ENCODE results near the gene SNW1.

SNW1 gene

GRCh38 chr14:77710364-77710763 is 50.6 kb downstream of the SNW1 start:
- Histone ChIP-seq H3K4me3 (ENCODE audit: extremely low read depth, insufficient read depth, low read length, poor library complexity, severe bottlenecking) (no peak overlapping the region), H3K9me3 (ENCODE audit: control insufficient read depth, low read length) (no peaks in the 10 kb centered on the region), H3K27ac (ENCODE audit: low read depth, low read length, severe bottlenecking) (no peak overlapping the region), H3K36me3 (ENCODE audit: control insufficient read depth, insufficient read depth, low read length) (peaks cover 59% of the 10 kb centered on the region), H3K4me1 (ENCODE audit: control insufficient read depth, insufficient read depth, low read length, poor library complexity, severe bottlenecking) (no peaks in the 10 kb centered on the region)
- 91% methylated on average over 1 of the region's 2 CpGs; no CpG with 5 or more reads in 1 of the 2 experiments for WGBS, 2 experiments (ENCODE audit: insufficient coverage in 2 of 2)

DNA sequence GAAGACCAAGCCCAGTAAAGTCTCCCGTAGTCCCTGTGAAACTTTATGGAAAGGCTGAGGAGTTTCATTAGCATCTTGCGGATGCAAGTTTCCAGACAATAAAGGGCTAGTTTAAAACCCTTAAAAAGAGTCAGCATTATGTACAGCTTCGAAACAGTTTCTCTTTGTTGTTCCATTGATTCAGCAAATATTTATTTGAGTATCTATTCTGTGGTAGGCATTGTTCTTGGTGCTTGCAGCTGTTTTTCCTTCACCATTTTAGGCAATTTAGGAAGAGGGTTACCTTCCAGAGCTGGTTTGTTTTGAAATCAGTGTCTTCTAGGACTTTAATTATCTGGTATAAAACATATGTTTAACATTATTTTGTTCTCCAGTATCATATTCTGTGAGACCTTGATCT is 51.5 kb downstream of the SNW1 start:
- 25 to 44% methylated on average over 1 to 2 of the region's 3 CpGs for WGBS, 2 experiments (ENCODE audit: insufficient coverage in 2 of 2)

GRCh38 chr14:77708749-77709148 is 52.2 kb downstream of the SNW1 start:
- 16 to 17% methylated on average over 5 to 6 of the region's 7 CpGs for WGBS, 2 experiments (ENCODE audit: insufficient coverage in 2 of 2)
- no peaks in the 10 kb centered on the region for H3K9me3 ChIP-seq (ENCODE audit: control insufficient read depth, low read length)
- H3K4me3 ChIP-seq (ENCODE audit: extremely low read depth, insufficient read depth, low read length, poor library complexity, severe bottlenecking): peak overlapping the region; percentile 88
- H3K27ac ChIP-seq (ENCODE audit: low read depth, low read length, severe bottlenecking): no peak overlapping the region
- H3K36me3 ChIP-seq (ENCODE audit: control insufficient read depth, insufficient read depth, low read length): peaks cover 58% of the 10 kb centered on the region
- no peaks in the 10 kb centered on the region for H3K4me1 ChIP-seq (ENCODE audit: control insufficient read depth, insufficient read depth, low read length, poor library complexity, severe bottlenecking)

More for the DNA sequence above, 51.5 kb downstream of the SNW1 start:
- Histone ChIP-seq H3K4me3 (ENCODE audit: extremely low read depth, insufficient read depth, low read length, poor library complexity, severe bottlenecking) (peak overlapping the region; percentile 88), H3K27ac (ENCODE audit: low read depth, low read length, severe bottlenecking) (no peak overlapping the region), H3K9me3 (ENCODE audit: control insufficient read depth, low read length) (no peaks in the 10 kb centered on the region), H3K4me1 (ENCODE audit: control insufficient read depth, insufficient read depth, low read length, poor library complexity, severe bottlenecking) (no peaks in the 10 kb centered on the region), H3K36me3 (ENCODE audit: control insufficient read depth, insufficient read depth, low read length) (peaks cover 58% of the 10 kb centered on the region)

- Histone ChIP-seq H3K4me1 (ENCODE audit: control insufficient read depth, insufficient read depth, low read length, poor library complexity, severe bottlenecking) (no peaks in the 10 kb centered on the region), H3K36me3 (ENCODE audit: control insufficient read depth, insufficient read depth, low read length) (peaks cover 58% of the 10 kb centered on the region), H3K9me3 (ENCODE audit: control insufficient read depth, low read length) (no peaks in the 10 kb centered on the region), H3K27ac (ENCODE audit: low read depth, low read length, severe bottlenecking) (peak within 1 kb of the TSS; percentile 64), H3K4me3 (ENCODE audit: extremely low read depth, insufficient read depth, low read length, poor library complexity, severe bottlenecking) (peak within 1 kb of the TSS; percentile 88)
- WGBS, 2 experiments (ENCODE audit: insufficient coverage in 2 of 2): 0 to 1% methylated on average over 41 to 45 of the region's 49 CpGs
Measured at GRCh38 chr14:77707724-77708408, 53.1 kb downstream of the SNW1 start, which contains the start of the genes ALKBH1 and SLIRP. Gene ALKBH1, minus strand, starts transcription at chr14:77708023. Its CDS starts 19 bp downstream, at chr14:77708004. Gene SLIRP, plus strand, starts transcription at chr14:77708103. Its CDS starts 9 bp downstream, at chr14:77708112.

- H3K27ac ChIP-seq (ENCODE audit: low read depth, low read length, severe bottlenecking): peak overlapping the region; percentile 45
- 0% methylated on average over 11 to 12 of the region's 14 CpGs for WGBS, 2 experiments (ENCODE audit: insufficient coverage in 2 of 2)
- H3K4me3 ChIP-seq (ENCODE audit: extremely low read depth, insufficient read depth, low read length, poor library complexity, severe bottlenecking): peak overlapping the region; percentile 88
- no peaks in the 10 kb centered on the region for H3K4me1 ChIP-seq (ENCODE audit: control insufficient read depth, insufficient read depth, low read length, poor library complexity, severe bottlenecking)
- no peaks in the 10 kb centered on the region for H3K9me3 ChIP-seq (ENCODE audit: control insufficient read depth, low read length)
- peaks cover 59% of the 10 kb centered on the region for H3K36me3 ChIP-seq (ENCODE audit: control insufficient read depth, insufficient read depth, low read length)
Measured at GRCh38 chr14:77707355-77707723, 53.6 kb downstream of the SNW1 start.

DNA sequence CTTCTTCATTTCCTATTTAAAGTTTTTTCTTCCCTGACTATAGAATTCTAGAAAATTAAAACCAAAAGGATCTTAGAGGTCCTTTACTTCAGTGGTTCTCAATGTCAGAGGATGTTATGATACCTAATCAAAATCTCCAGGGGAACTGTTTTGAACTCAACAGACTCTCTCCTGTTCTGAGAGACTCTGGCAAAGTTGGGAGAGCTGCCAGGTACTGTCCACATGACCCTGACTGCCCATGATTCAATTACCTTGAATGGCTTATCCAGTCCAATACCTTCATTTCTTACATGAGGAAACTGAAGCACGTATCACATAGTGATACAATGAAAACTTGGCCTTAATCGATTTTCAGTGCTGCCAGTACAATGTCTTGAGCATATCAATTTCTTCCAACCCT is 69.7 kb downstream of the SNW1 start:
- Histone ChIP-seq H3K36me3 (ENCODE audit: control insufficient read depth, insufficient read depth, low read length) (peaks cover 62% of the 10 kb centered on the region), H3K4me3 (ENCODE audit: extremely low read depth, insufficient read depth, low read length, poor library complexity, severe bottlenecking) (no peak overlapping the region), H3K4me1 (ENCODE audit: control insufficient read depth, insufficient read depth, low read length, poor library complexity, severe bottlenecking) (no peaks in the 10 kb centered on the region), H3K9me3 (ENCODE audit: control insufficient read depth, low read length) (no peaks in the 10 kb centered on the region), H3K27ac (ENCODE audit: low read depth, low read length, severe bottlenecking) (no peak overlapping the region)
- 100% methylated on average over 1 of the region's 2 CpGs; no CpG with 5 or more reads in 1 of the 2 experiments for WGBS, 2 experiments (ENCODE audit: insufficient coverage in 2 of 2)

DNA sequence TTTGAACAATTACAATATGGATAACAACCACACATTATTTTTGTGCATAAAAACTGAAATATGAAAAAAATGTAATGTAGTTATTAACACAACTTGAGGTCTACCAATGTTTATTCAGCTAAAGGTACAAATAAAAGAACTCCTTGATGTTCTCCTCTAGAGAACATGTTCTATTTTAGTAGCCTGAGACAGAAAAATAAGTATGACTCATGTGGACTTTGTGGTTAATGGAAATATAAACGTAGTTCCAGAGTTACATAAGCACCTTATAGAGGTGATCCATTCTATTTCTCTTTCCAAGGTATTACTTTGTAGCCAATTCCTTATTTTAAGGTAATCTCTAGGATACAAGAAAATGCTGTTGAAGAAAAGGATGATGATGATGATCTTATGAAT is 78.8 kb downstream of the SNW1 start:
- Histone ChIP-seq H3K9me3 (ENCODE audit: control insufficient read depth, low read length) (no peaks in the 10 kb centered on the region), H3K4me3 (ENCODE audit: extremely low read depth, insufficient read depth, low read length, poor library complexity, severe bottlenecking) (no peak overlapping the region), H3K36me3 (ENCODE audit: control insufficient read depth, insufficient read depth, low read length) (peaks cover 73% of the 10 kb centered on the region), H3K4me1 (ENCODE audit: control insufficient read depth, insufficient read depth, low read length, poor library complexity, severe bottlenecking) (no peaks in the 10 kb centered on the region), H3K27ac (ENCODE audit: low read depth, low read length, severe bottlenecking) (no peak overlapping the region)
- no CpG with 5 or more reads among the region's 1 CpG for WGBS, 2 experiments (ENCODE audit: insufficient coverage in 2 of 2)

GRCh38 chr14:77681196-77682157 is 79.5 kb downstream of the SNW1 start:
- Histone ChIP-seq H3K36me3 (ENCODE audit: control insufficient read depth, insufficient read depth, low read length) (peaks cover 69% of the 10 kb centered on the region), H3K4me1 (ENCODE audit: control insufficient read depth, insufficient read depth, low read length, poor library complexity, severe bottlenecking) (no peaks in the 10 kb centered on the region), H3K27ac (ENCODE audit: low read depth, low read length, severe bottlenecking) (no peak overlapping the region), H3K9me3 (ENCODE audit: control insufficient read depth, low read length) (no peaks in the 10 kb centered on the region), H3K4me3 (ENCODE audit: extremely low read depth, insufficient read depth, low read length, poor library complexity, severe bottlenecking) (no peak overlapping the region)
- WGBS, 2 experiments (ENCODE audit: insufficient coverage in 2 of 2): 95 to 100% methylated on average over 5 to 7 of the region's 7 CpGs

GRCh38 chr14:77674931-77675330 is 86.0 kb downstream of the SNW1 start:
- H3K9me3 ChIP-seq (ENCODE audit: control insufficient read depth, low read length): no peaks in the 10 kb centered on the region
- H3K4me3 ChIP-seq (ENCODE audit: extremely low read depth, insufficient read depth, low read length, poor library complexity, severe bottlenecking): no peak overlapping the region
- no peak overlapping the region for H3K27ac ChIP-seq (ENCODE audit: low read depth, low read length, severe bottlenecking)
- 89 to 92% methylated on average over 5 to 7 of the region's 8 CpGs for WGBS, 2 experiments (ENCODE audit: insufficient coverage in 2 of 2)
- H3K4me1 ChIP-seq (ENCODE audit: control insufficient read depth, insufficient read depth, low read length, poor library complexity, severe bottlenecking): no peaks in the 10 kb centered on the region
- H3K36me3 ChIP-seq (ENCODE audit: control insufficient read depth, insufficient read depth, low read length): peaks cover 75% of the 10 kb centered on the region

- H3K27ac ChIP-seq (ENCODE audit: low read depth, low read length, severe bottlenecking): no peak overlapping the region
- H3K4me1 ChIP-seq (ENCODE audit: control insufficient read depth, insufficient read depth, low read length, poor library complexity, severe bottlenecking): no peaks in the 10 kb centered on the region
- H3K9me3 ChIP-seq (ENCODE audit: control insufficient read depth, low read length): no peaks in the 10 kb centered on the region
- H3K4me3 ChIP-seq (ENCODE audit: extremely low read depth, insufficient read depth, low read length, poor library complexity, severe bottlenecking): no peak overlapping the region
- H3K36me3 ChIP-seq (ENCODE audit: control insufficient read depth, insufficient read depth, low read length): peaks cover 58% of the 10 kb centered on the region
Measured at GRCh38 chr14:77673193-77673592, 87.8 kb downstream of the SNW1 start.
